Gastrocnemius medialis (tissue), 4 donors: ENCODE measurements around the gene SC5D. TPM values are rescaled to one million over a fixed set of nuclear protein-coding genes. Genes with fewer than 3 reads are reported as not detected.

ENCODE experiments used
- ATAC-seq, 2 donors: fragments of 150-250 bp; one replicate each; pipeline ENCODE4 v1.9.1; 2016
- DNase-seq, 2 donors: peaks; one replicate each; pipeline ENCODE4 v3.0.0-alpha.2; 2019
- H3K27ac ChIP-seq, 4 donors: fragments of 200-600 bp; sonication (generic); 1 replicate in 1 of 4; 2 replicates in 3 of 4; pipeline ENCODE4 v1.5.1; 2016 to 2018; ENCODE audit warnings: mild to moderate bottlenecking in 2 of 4, moderate library complexity in 1 of 4
- H3K27me3 ChIP-seq, 3 donors: fragments of 200-600 bp; sonication (generic) in 2 of 3; 1 replicate in 1 of 3; 2 replicates in 2 of 3; pipeline versions ENCODE4 v1.5.1 to v1.6.0; 2016 to 2019; ENCODE audit warnings: mild to moderate bottlenecking in 1 of 3, moderate library complexity in 1 of 3
- H3K36me3 ChIP-seq, 2 donors: fragments of 200-600 bp; sonication (generic) in 1 of 2; one replicate each; pipeline ENCODE4 v1.5.1; 2017 to 2018
- H3K4me1 ChIP-seq, 2 donors: fragments of 200-600 bp; sonication (generic) in 1 of 2; one replicate each; pipeline ENCODE4 v1.5.1; 2016 to 2017; ENCODE audit warnings: mild to moderate bottlenecking in 2 of 2
- H3K4me3 ChIP-seq, 4 donors: fragments of 200-600 bp; sonication (generic) in 3 of 4; 1 replicate in 1 of 4; 2 replicates in 3 of 4; pipeline ENCODE4 v1.5.1; 2016 to 2019; ENCODE audit warnings: mild to moderate bottlenecking in 2 of 4
- H3K9me3 ChIP-seq, 3 donors: fragments of 200-600 bp; sonication (generic) in 2 of 3; 1 replicate in 1 of 3; 2 replicates in 2 of 3; pipeline ENCODE4 v1.5.1; 2016 to 2019
- CTCF ChIP-seq, 5 experiments: fragments of 450-650 bp in 3 of 5; fragments of 200-600 bp in 2 of 5; sonication (generic) in 2 of 5; IDR thresholded peaks in 4 of 5; conservative IDR thresholded peaks in 1 of 5; 1 replicate in 4 of 5; 2 replicates in 1 of 5; pipeline ENCODE4 v1.5.1; 2016 to 2019; ENCODE audit warnings: antibody characterized with exemption in 5 of 5, mild to moderate bottlenecking in 3 of 5, moderate library complexity in 3 of 5
- POLR2A ChIP-seq, 2 donors: fragments of 450-650 bp; IDR thresholded peaks; one replicate each; pipeline ENCODE4 v1.6.1; 2017; ENCODE audit warnings: antibody characterized with exemption in 2 of 2, mild to moderate bottlenecking in 2 of 2, moderate library complexity in 2 of 2
- in situ Hi-C, 4 donors: fragments of 200-750 bp; cut with MboI; loops; one replicate each; pipeline versions ENCODE4 v1.15.0 to v1.8.0; 2017; ENCODE audit warnings: low sequenced_read_pairs in 4 of 4
- intact Hi-C: fragments of 100-400 bp; cut with DNase I; formaldehyde crosslinking; loops from one replicate; pipeline ENCODE4 v1.15.1; 2023; ENCODE audit warnings: low total_unique reads
- total RNA-seq, 4 donors: library from RNA; depleted of rRNA; stranded (reverse); fragments of >200 nt; gene quantifications; one replicate each; pipeline versions ENCODE4 v1.1.0 to v1.2.3, GENCODE V29; 2016

Gene SC5D
- total RNA-seq, 4 donors from 2014 or later = 5.7 to 11.5 (median 6.5) TPM

GRCh38 chr11:121329781-121330395, 37.3 kb downstream of the SC5D start:
- Histone ChIP-seq H3K4me1 (no peaks in the 10 kb centered on the region), H3K4me3 (no peak overlapping the region), H3K27ac (no peak overlapping the region), H3K27me3 (peaks cover 0 to 5% (median 0%) of the 10 kb centered on the region in 3 donors), H3K36me3 (no peaks in the 10 kb centered on the region), H3K9me3 (no peaks in the 10 kb centered on the region)
- ATAC-seq (no peak), DNase-seq (no peak)
- intact Hi-C loops (no loop called here), in situ Hi-C loops (loop anchor here in 1 of 4 donors (10.0 kb wide), 1 partner anchor 265 kb away; no protein-coding TSS in a partner anchor)
- no peak for TF ChIP-seq CTCF (IDR thresholded peaks at IDR 0.05 in 4 of 5, conservative IDR thresholded peaks at IDR 0.05 in 1 of 5)
- TF ChIP-seq POLR2A (IDR thresholded peaks at IDR 0.05) = no peak

- Histone ChIP-seq H3K4me3 (no peak overlapping the region), H3K36me3 (no peaks in the 10 kb centered on the region), H3K9me3 (no peaks in the 10 kb centered on the region), H3K27ac (no peak overlapping the region), H3K4me1 (no peaks in the 10 kb centered on the region), H3K27me3 (peaks cover 0 to 5% (median 0%) of the 10 kb centered on the region in 3 donors)
- DNase-seq = no peak
- TF ChIP-seq CTCF (IDR thresholded peaks at IDR 0.05 in 4 of 5, conservative IDR thresholded peaks at IDR 0.05 in 1 of 5) (no peak), POLR2A (IDR thresholded peaks at IDR 0.05) (no peak)
- ATAC-seq = no peak
- in situ Hi-C loops = no loop called here
- intact Hi-C loops = no loop called here
Observed at GRCh38 chr11:121330614-121331435, 38.3 kb downstream of the SC5D start.

GRCh38 chr11:121334973-121335710, 42.6 kb downstream of the SC5D start:
- Histone ChIP-seq H3K36me3 (no peaks in the 10 kb centered on the region), H3K4me3 (no peak overlapping the region), H3K4me1 (no peaks in the 10 kb centered on the region), H3K27me3 (peaks cover 0 to 5% (median 0%) of the 10 kb centered on the region in 3 donors), H3K9me3 (no peaks in the 10 kb centered on the region), H3K27ac (no peak overlapping the region)
- intact Hi-C loops = no loop called here
- TF ChIP-seq POLR2A (IDR thresholded peaks at IDR 0.05) = no peak
- no peak for TF ChIP-seq CTCF (IDR thresholded peaks at IDR 0.05 in 4 of 5, conservative IDR thresholded peaks at IDR 0.05 in 1 of 5)
- in situ Hi-C loops = no loop called here
- ATAC-seq (no peak), DNase-seq (no peak)

DNA sequence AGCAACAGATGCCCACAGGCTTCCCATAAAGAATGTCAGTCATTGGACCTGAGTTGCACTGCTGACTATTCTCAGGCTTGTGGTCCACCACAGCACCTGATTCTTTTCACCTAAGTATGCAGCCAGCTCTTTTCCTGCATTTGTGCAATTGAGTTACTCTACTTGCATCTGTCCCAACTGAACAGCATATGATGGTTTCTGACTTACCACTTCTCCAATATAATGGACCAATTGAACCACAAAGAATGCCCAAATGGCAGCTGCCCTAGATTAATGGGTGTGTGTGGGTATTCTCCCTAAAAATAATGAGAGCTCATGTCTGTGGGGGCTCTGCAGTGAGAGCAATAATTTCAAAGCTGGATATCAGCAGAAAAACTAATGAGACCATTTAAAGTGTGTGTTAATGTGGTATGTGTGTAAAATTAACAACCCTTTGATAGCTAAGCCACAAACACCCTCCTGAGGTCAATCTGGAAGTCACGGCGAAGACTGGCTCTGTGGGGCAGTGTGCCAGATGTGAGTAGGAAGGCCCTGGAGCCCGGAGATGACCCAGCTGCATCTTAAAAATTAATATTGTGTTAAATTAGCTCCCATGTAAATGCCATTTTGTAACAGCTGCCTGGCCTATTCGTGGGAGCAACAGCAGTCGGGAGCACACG, 43.8 kb downstream of the SC5D start:
- ATAC-seq (no peak), DNase-seq (no peak)
- Histone ChIP-seq H3K27ac (no peak overlapping the region), H3K4me1 (no peaks in the 10 kb centered on the region), H3K4me3 (no peak overlapping the region), H3K36me3 (no peaks in the 10 kb centered on the region), H3K27me3 (peaks cover 0 to 3% (median 0%) of the 10 kb centered on the region in 3 donors), H3K9me3 (no peaks in the 10 kb centered on the region)
- intact Hi-C loops (no loop called here), in situ Hi-C loops (no loop called here)
- TF ChIP-seq CTCF (IDR thresholded peaks at IDR 0.05 in 4 of 5, conservative IDR thresholded peaks at IDR 0.05 in 1 of 5) (no peak), POLR2A (IDR thresholded peaks at IDR 0.05) (no peak)
